Natural killer cell (primary cell): ENCODE data around the gene NELL2. TPM values are rescaled to one million over a fixed set of nuclear protein-coding genes. Genes with fewer than 3 reads are reported as not detected.

ENCODE experiments used
- ATAC-seq, 3 donors: fragments of 150-1000 bp in 2 of 3; fragments of 200-7000 bp in 1 of 3; cut with Tn5 transposase; 1 replicate in 1 of 3; 2 replicates in 2 of 3; pipeline ENCODE4 v1.10.0; 2021; ENCODE audit warnings: mild to moderate bottlenecking in 2 of 3, moderate library complexity in 2 of 3
- DNase-seq, 2 donors: peaks; one replicate each; pipeline versions ENCODE4 v3.0.0 to v3.0.0-alpha.2; 2013 to 2021; ENCODE audit warnings: mixed read lengths in 1 of 2
- H3K27ac ChIP-seq: one replicate; pipeline ENCODE4 v1.5.1; 2013; ENCODE audit warnings: mild to moderate bottlenecking, low read length
- H3K27me3 ChIP-seq: one replicate; pipeline ENCODE4 v1.6.1; 2013; ENCODE audit warnings: low read length; ENCODE audit not compliant: control insufficient read depth, insufficient read depth
- H3K36me3 ChIP-seq: one replicate; pipeline ENCODE4 v1.6.1; 2013; ENCODE audit warnings: low read length; ENCODE audit not compliant: control insufficient read depth, insufficient read depth
- H3K4me1 ChIP-seq: one replicate; pipeline ENCODE4 v1.6.1; 2013; ENCODE audit warnings: low read length; ENCODE audit not compliant: control insufficient read depth, insufficient read depth
- H3K4me3 ChIP-seq: one replicate; pipeline ENCODE4 v1.5.1; 2013; ENCODE audit warnings: low read length
- H3K9me3 ChIP-seq: one replicate; pipeline ENCODE4 v1.6.1; 2013; ENCODE audit warnings: low read length; ENCODE audit not compliant: control insufficient read depth, insufficient read depth
- H3K27ac Mint-ChIP-seq, 2 donors: one replicate each; pipeline ENCODE4 v1.8.0; 2022; ENCODE audit warnings: mild to moderate bottlenecking in 2 of 2, mixed read lengths in 2 of 2, moderate library complexity in 1 of 2
- H3K27me3 Mint-ChIP-seq, 2 donors: one replicate each; pipeline ENCODE4 v1.8.0; 2022; ENCODE audit warnings: low read depth in 2 of 2, mixed read lengths in 2 of 2
- H3K36me3 Mint-ChIP-seq: one replicate; pipeline ENCODE4 v1.8.0; 2022; ENCODE audit warnings: mixed read lengths
- H3K4me1 Mint-ChIP-seq, 2 donors: one replicate each; pipeline ENCODE4 v1.8.0; 2022; ENCODE audit warnings: mixed read lengths in 2 of 2
- H3K4me3 Mint-ChIP-seq: one replicate; pipeline ENCODE4 v1.8.0; 2022; ENCODE audit warnings: mild to moderate bottlenecking, moderate library complexity, mixed read lengths
- H3K9me3 Mint-ChIP-seq, 2 donors: one replicate each; pipeline ENCODE4 v1.8.0; 2022; ENCODE audit warnings: mixed read lengths in 2 of 2
- CTCF ChIP-seq: fragments of 200-600 bp; IDR thresholded peaks from one replicate; pipeline ENCODE4 v1.8.0; 2022; ENCODE audit warnings: antibody characterized with exemption
- WGBS: methylation state at CpG from one replicate; pipeline ENCODE4 v1.1.7; 2013; ENCODE audit warnings: missing lambda C conversion rate; ENCODE audit not compliant: insufficient coverage; 5-methylcytosine and 5-hydroxymethylcytosine counted together
- intact Hi-C: fragments of 100-400 bp; cut with micrococcal nuclease; formaldehyde crosslinking; loops from one replicate; pipeline ENCODE4 v1.14.2; 2022
- total RNA-seq, 4 donors: library from RNA; stranded (reverse); fragments of 120-200 nt in 1 of 4; gene quantifications; one replicate each; pipeline versions ENCODE4 v1.2.3 to v1.2.4, GENCODE V29; 2013 to 2022

The NELL2 gene
- total RNA-seq, 3 donors from 2014 or later (not counting 1 experiment from before 2014, with no cell fraction given) = 5.8 to 15.3 (median 14.0) TPM

- intact Hi-C loops = no loop called here
- Mint-ChIP-seq H3K27ac (no peak overlapping the region), H3K27me3 (no peaks in the 10 kb centered on the region), H3K9me3 (peaks cover 9 to 10% of the 10 kb centered on the region in 2 donors), H3K36me3 (no peaks in the 10 kb centered on the region), H3K4me3 (no peak overlapping the region), H3K4me1 (no peaks in the 10 kb centered on the region)
- Histone ChIP-seq H3K4me1 (no peaks in the 10 kb centered on the region), H3K27ac (no peak overlapping the region), H3K9me3 (no peaks in the 10 kb centered on the region), H3K27me3 (no peaks in the 10 kb centered on the region), H3K4me3 (no peak overlapping the region), H3K36me3 (no peaks in the 10 kb centered on the region)
- no peak for DNase-seq
- no CpG with 5 or more reads among the region's 2 CpGs for WGBS
- no peak for TF ChIP-seq CTCF
- no peak for ATAC-seq
Observed at GRCh38 chr12:44663291-44663690, 212.8 kb downstream of the NELL2 start.

GRCh38 chr12:44655846-44656245, 220.3 kb downstream of the NELL2 start:
- no peaks in the 10 kb centered on the region for H3K9me3 ChIP-seq
- Mint-ChIP-seq H3K4me1 (no peaks in the 10 kb centered on the region), H3K4me3 (no peak overlapping the region), H3K27me3 (no peaks in the 10 kb centered on the region), H3K9me3 (peaks cover 0 to 8% of the 10 kb centered on the region in 2 donors), H3K27ac (no peak overlapping the region), H3K36me3 (no peaks in the 10 kb centered on the region)
- H3K4me1 ChIP-seq = no peaks in the 10 kb centered on the region
- no peak overlapping the region for H3K27ac ChIP-seq
- no peak overlapping the region for H3K4me3 ChIP-seq
- no peaks in the 10 kb centered on the region for H3K36me3 ChIP-seq
- H3K27me3 ChIP-seq = no peaks in the 10 kb centered on the region
- ATAC-seq (no peak), DNase-seq (no peak)
- intact Hi-C loops = no loop called here
- no peak for TF ChIP-seq CTCF

DNA sequence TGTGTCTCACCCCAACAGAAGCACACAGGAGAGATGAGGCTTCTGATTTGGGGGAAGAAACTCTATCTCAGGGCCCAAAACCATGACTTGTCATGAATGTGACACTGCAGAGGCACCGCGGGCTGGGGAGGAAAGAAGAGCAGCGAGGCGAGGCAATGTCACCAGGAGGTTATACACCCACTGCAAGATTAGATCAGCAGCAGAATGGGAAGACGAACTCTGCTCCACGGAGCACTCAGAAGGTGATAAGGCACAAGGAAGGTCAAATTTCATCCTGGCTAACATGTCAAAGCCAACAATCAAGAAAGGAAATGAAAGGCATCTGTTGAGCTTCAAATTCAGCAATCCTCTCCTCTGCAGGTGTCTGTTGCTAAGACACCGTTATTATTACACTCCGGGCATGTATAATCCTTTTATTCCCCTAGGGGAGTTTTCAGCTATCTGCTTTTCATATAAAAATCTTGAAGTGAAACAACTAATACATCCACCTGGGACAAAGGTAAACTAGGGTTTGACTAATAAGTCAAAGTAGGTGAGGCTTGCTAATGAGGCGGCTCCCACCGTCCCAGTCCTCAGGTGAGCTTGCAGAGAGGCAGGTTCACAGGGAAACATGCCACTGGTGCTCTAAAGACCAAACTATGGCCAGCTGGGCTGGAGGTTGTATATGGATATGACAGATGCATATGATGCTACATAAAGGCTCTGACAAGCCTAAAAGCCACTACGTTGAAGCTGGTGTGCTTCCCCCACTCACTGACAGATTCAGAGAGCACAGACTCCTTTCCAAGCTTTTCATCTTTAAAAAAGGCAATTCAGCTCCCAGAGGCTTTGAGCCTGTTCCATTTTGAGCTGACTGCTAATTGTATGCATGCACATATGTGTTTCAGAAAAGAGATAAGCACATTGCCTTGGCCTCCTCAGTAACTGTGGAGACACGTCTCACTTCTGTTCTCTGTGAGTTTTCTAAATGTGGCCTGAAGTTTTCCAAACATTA, 221.2 kb downstream of the NELL2 start:
- Mint-ChIP-seq H3K36me3 (no peaks in the 10 kb centered on the region), H3K4me3 (no peak overlapping the region), H3K4me1 (no peaks in the 10 kb centered on the region), H3K27ac (no peak overlapping the region), H3K27me3 (no peaks in the 10 kb centered on the region), H3K9me3 (peaks cover 0 to 8% of the 10 kb centered on the region in 2 donors)
- no peak overlapping the region for H3K27ac ChIP-seq
- 46% methylated on average over 11 of the region's 12 CpGs for WGBS
- no peaks in the 10 kb centered on the region for H3K36me3 ChIP-seq
- intact Hi-C loops = no loop called here
- ATAC-seq (no peak), DNase-seq (no peak)
- H3K9me3 ChIP-seq = no peaks in the 10 kb centered on the region
- H3K4me3 ChIP-seq = no peak overlapping the region
- H3K27me3 ChIP-seq = no peaks in the 10 kb centered on the region
- H3K4me1 ChIP-seq = no peaks in the 10 kb centered on the region
- no peak for TF ChIP-seq CTCF
